Loucy (cell line): Measurements from ENCODE around the gene PDE8A.

ENCODE experiments used
- CTCF ChIP-seq: fragments of 200-600 bp; sonication (generic); conservative IDR thresholded peaks from 2 replicates; pipeline ENCODE4 v1.5.1; 2014; ENCODE audit warnings: mild to moderate bottlenecking, antibody characterized with exemption, low read length
- EZH2phosphoT487 ChIP-seq: fragments of 200-600 bp; IDR thresholded peaks from 2 replicates; pipeline ENCODE4 v1.6.1; 2018; ENCODE audit warnings: antibody characterized with exemption, mild to moderate bottlenecking, moderate library complexity, borderline replicate concordance

DNA sequence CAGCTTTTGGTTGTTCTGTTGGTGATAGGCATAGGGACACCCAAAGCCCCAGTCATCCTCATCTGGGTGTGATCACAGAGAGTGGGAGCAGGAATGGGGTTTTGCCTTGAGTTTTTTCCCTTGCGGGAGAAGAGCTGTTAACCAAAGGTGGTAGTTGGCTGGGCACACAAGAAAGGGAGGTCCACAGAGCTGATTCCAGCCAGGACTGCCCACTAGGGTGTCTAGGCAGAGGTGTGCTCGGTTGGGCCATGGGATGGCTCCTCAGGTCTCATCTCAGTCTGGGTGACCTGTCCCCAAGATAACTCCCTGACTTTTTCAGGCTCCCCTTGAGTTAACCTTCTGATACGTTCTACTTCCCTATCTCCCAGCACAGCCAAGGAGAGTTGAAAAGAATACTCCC is 134.8 kb downstream of the PDE8A start:
- TF ChIP-seq CTCF, result no peak
- no peak for TF ChIP-seq EZH2phosphoT487
